Measurements from ENCODE around the gene CHN1.

CHN1 gene

DNA sequence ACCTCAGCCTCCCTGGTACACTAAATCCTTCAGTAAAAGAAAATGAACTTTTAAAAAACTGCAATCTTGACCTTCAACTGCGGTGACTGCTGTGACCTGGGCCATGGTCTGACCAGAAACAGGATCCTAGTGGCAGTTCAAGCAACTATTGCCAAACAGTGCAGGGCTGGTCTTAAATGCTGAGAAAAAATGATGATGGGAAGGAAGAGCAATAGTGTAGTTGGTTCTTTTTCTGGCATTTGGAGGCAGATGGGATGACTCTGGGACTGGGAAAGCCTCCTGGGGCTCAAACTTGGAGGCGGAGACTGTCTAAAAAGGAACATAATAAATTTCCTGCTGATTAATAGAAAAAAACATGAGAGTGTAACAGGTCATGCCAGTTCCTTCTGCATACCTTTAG, 45.4 kb downstream of the CHN1 start:
- H3K9ac ChIP-seq (ENCODE audit: low read length), result no peak overlapping the region
- no CpG with 5 or more reads among the region's 2 CpGs for WGBS (ENCODE audit: extremely low coverage, insufficient coverage, insufficient read length)
- H3K36me3 ChIP-seq (ENCODE audit: control insufficient read depth in 1 of 2, insufficient read depth in 2 of 2, low read length in 2 of 2), result no peaks in the 10 kb centered on the region
- no peak overlapping the region for H3K4me2 ChIP-seq (ENCODE audit: low read length)
- no peak overlapping the region for H3K14ac ChIP-seq (ENCODE audit: low read length)
- H4K91ac ChIP-seq (ENCODE audit: low read depth, low read length), result no peak overlapping the region
- no peak overlapping the region for H3K4me3 ChIP-seq (ENCODE audit: low read depth, low read length)
- no peak overlapping the region for H2BK12ac ChIP-seq (ENCODE audit: low read length)
- H4K8ac ChIP-seq (ENCODE audit: low read depth, low read length), result no peak overlapping the region
- H3K27me3 ChIP-seq (ENCODE audit: insufficient read depth, low read length), result no peaks in the 10 kb centered on the region
- DNase-seq, result no peak
- H3K4ac ChIP-seq (ENCODE audit: low read depth, low read length), result no peak overlapping the region
- H4K12ac ChIP-seq (ENCODE audit: low read depth, low read length), result no peak overlapping the region
- no peak overlapping the region for H2BK5ac ChIP-seq (ENCODE audit: low read depth, low read length, poor library complexity)
- peaks cover 2 to 4% of the 10 kb centered on the region in 2 experiments for H3K4me1 ChIP-seq (ENCODE audit: control insufficient read depth in 1 of 2, insufficient read depth in 2 of 2, low read length in 2 of 2)
- H2BK120ac ChIP-seq (ENCODE audit: insufficient read depth, low read length, poor library complexity), result no peak overlapping the region
- H3K18ac ChIP-seq (ENCODE audit: low read length), result no peak overlapping the region
- H3K79me2 ChIP-seq (ENCODE audit: control insufficient read depth, insufficient read depth, low read length, poor library complexity), result no peaks in the 10 kb centered on the region
- H2AK5ac ChIP-seq (ENCODE audit: low read length), result no peak overlapping the region
- H3K79me1 ChIP-seq (ENCODE audit: low read length), result no peaks in the 10 kb centered on the region
- no peak overlapping the region for H3K23ac ChIP-seq (ENCODE audit: low read length)
- no peaks in the 10 kb centered on the region for H3K9me3 ChIP-seq (ENCODE audit: insufficient read depth, low read depth, low read length)
- no peak overlapping the region for H3K27ac ChIP-seq (ENCODE audit: low read depth, low read length)
- H2AFZ ChIP-seq (ENCODE audit: insufficient read depth, low read length, poor library complexity), result no peak overlapping the region

DNA sequence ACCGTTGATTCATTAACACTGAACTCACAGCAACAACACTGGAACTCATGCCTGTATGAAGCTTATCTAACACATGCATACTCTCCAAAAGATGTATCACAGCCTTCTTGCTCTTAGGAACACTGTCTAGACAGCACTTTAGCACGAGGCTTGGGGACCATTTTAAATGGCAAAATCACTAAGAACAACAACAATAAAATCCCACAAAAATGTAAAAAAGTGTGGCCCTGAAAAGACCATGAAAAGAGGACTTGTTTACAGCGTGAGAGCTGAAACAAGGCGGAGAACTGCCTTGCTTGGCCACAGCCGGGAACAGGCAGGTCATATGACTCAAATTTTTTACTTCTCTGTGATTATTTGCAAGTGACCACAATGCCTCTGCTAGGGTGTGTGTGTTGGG, 48.1 kb downstream of the CHN1 start:
- Histone ChIP-seq H3K14ac (ENCODE audit: low read length) (no peak overlapping the region), H3K79me2 (ENCODE audit: control insufficient read depth, insufficient read depth, low read length, poor library complexity) (no peaks in the 10 kb centered on the region), H3K27me3 (ENCODE audit: insufficient read depth, low read length) (no peaks in the 10 kb centered on the region), H2AK5ac (ENCODE audit: low read length) (no peak overlapping the region), H3K27ac (ENCODE audit: low read depth, low read length) (no peak overlapping the region), H3K23ac (ENCODE audit: low read length) (no peak overlapping the region), H3K9me3 (ENCODE audit: insufficient read depth, low read depth, low read length) (no peaks in the 10 kb centered on the region), H2AFZ (ENCODE audit: insufficient read depth, low read length, poor library complexity) (no peak overlapping the region), H4K8ac (ENCODE audit: low read depth, low read length) (no peak overlapping the region), H3K18ac (ENCODE audit: low read length) (no peak overlapping the region), H2BK12ac (ENCODE audit: low read length) (no peak overlapping the region), H3K36me3 (ENCODE audit: control insufficient read depth in 1 of 2, insufficient read depth in 2 of 2, low read length in 2 of 2) (no peaks in the 10 kb centered on the region), H2BK5ac (ENCODE audit: low read depth, low read length, poor library complexity) (no peak overlapping the region), H2BK120ac (ENCODE audit: insufficient read depth, low read length, poor library complexity) (no peak overlapping the region), H3K9ac (ENCODE audit: low read length) (no peak overlapping the region), H3K4ac (ENCODE audit: low read depth, low read length) (no peak overlapping the region), H3K4me3 (ENCODE audit: low read depth, low read length) (no peak overlapping the region), H3K4me2 (ENCODE audit: low read length) (no peak overlapping the region), H3K4me1 (ENCODE audit: control insufficient read depth in 1 of 2, insufficient read depth in 2 of 2, low read length in 2 of 2) (no peaks in the 10 kb centered on the region), H4K12ac (ENCODE audit: low read depth, low read length) (no peak overlapping the region), H3K79me1 (ENCODE audit: low read length) (no peaks in the 10 kb centered on the region), H4K91ac (ENCODE audit: low read depth, low read length) (no peak overlapping the region)
- no peak for DNase-seq
- WGBS (ENCODE audit: extremely low coverage, insufficient coverage, insufficient read length), result no CpG with 5 or more reads among the region's 5 CpGs

DNA sequence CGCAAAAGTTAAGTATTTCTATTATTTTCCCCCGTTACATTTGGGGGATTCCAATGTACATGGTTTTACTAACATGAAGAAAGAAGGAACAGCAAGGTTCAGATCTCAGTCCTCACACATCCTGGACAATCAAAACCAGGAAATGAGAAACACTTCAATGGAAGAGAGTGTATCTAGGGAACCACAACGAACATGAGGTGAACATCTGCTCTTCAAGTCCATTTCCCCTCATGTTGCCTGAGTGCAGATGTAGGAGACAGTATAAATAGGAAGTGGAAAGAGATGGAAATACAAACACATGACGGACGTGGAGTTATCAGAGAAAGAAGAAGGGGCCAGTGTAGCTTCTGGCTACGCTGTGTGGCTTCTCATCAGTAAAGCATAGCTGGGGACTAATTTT, 52.6 kb downstream of the CHN1 start:
- Histone ChIP-seq H2AK5ac (ENCODE audit: low read length) (no peak overlapping the region), H3K27me3 (ENCODE audit: insufficient read depth, low read length) (no peaks in the 10 kb centered on the region), H2BK5ac (ENCODE audit: low read depth, low read length, poor library complexity) (no peak overlapping the region), H3K14ac (ENCODE audit: low read length) (no peak overlapping the region), H3K4me2 (ENCODE audit: low read length) (no peak overlapping the region), H3K27ac (ENCODE audit: low read depth, low read length) (no peak overlapping the region), H3K79me2 (ENCODE audit: control insufficient read depth, insufficient read depth, low read length, poor library complexity) (no peaks in the 10 kb centered on the region), H2BK120ac (ENCODE audit: insufficient read depth, low read length, poor library complexity) (no peak overlapping the region), H3K9ac (ENCODE audit: low read length) (no peak overlapping the region), H2AFZ (ENCODE audit: insufficient read depth, low read length, poor library complexity) (no peak overlapping the region), H3K4me1 (ENCODE audit: control insufficient read depth in 1 of 2, insufficient read depth in 2 of 2, low read length in 2 of 2) (no peaks in the 10 kb centered on the region), H3K4me3 (ENCODE audit: low read depth, low read length) (no peak overlapping the region), H4K8ac (ENCODE audit: low read depth, low read length) (no peak overlapping the region), H3K23ac (ENCODE audit: low read length) (no peak overlapping the region), H3K9me3 (ENCODE audit: insufficient read depth, low read depth, low read length) (no peaks in the 10 kb centered on the region), H3K4ac (ENCODE audit: low read depth, low read length) (peak overlapping the region; percentile 33), H2BK12ac (ENCODE audit: low read length) (no peak overlapping the region), H3K79me1 (ENCODE audit: low read length) (no peaks in the 10 kb centered on the region), H3K18ac (ENCODE audit: low read length) (no peak overlapping the region), H3K36me3 (ENCODE audit: control insufficient read depth in 1 of 2, insufficient read depth in 2 of 2, low read length in 2 of 2) (no peaks in the 10 kb centered on the region), H4K12ac (ENCODE audit: low read depth, low read length) (no peak overlapping the region), H4K91ac (ENCODE audit: low read depth, low read length) (no peak overlapping the region)
- no CpG with 5 or more reads among the region's 6 CpGs for WGBS (ENCODE audit: extremely low coverage, insufficient coverage, insufficient read length)
- no peak for DNase-seq

GRCh38 chr2:174951745-174952144, 53.4 kb downstream of the CHN1 start:
- H2BK120ac ChIP-seq (ENCODE audit: insufficient read depth, low read length, poor library complexity), result no peak overlapping the region
- H2AK5ac ChIP-seq (ENCODE audit: low read length), result no peak overlapping the region
- H2BK12ac ChIP-seq (ENCODE audit: low read length), result no peak overlapping the region
- H3K4me1 ChIP-seq (ENCODE audit: control insufficient read depth in 1 of 2, insufficient read depth in 2 of 2, low read length in 2 of 2), result no peaks in the 10 kb centered on the region
- H3K27me3 ChIP-seq (ENCODE audit: insufficient read depth, low read length), result no peaks in the 10 kb centered on the region
- no peak for DNase-seq
- no peak overlapping the region for H3K9ac ChIP-seq (ENCODE audit: low read length)
- H3K79me1 ChIP-seq (ENCODE audit: low read length), result no peaks in the 10 kb centered on the region
- no peak overlapping the region for H2BK5ac ChIP-seq (ENCODE audit: low read depth, low read length, poor library complexity)
- no peaks in the 10 kb centered on the region for H3K36me3 ChIP-seq (ENCODE audit: control insufficient read depth in 1 of 2, insufficient read depth in 2 of 2, low read length in 2 of 2)
- no peak overlapping the region for H3K4me2 ChIP-seq (ENCODE audit: low read length)
- H2AFZ ChIP-seq (ENCODE audit: insufficient read depth, low read length, poor library complexity), result no peak overlapping the region
- WGBS (ENCODE audit: extremely low coverage, insufficient coverage, insufficient read length), result no CpG with 5 or more reads among the region's 1 CpG
- no peak overlapping the region for H3K4ac ChIP-seq (ENCODE audit: low read depth, low read length)
- H3K18ac ChIP-seq (ENCODE audit: low read length), result no peak overlapping the region
- H4K8ac ChIP-seq (ENCODE audit: low read depth, low read length), result no peak overlapping the region
- no peaks in the 10 kb centered on the region for H3K79me2 ChIP-seq (ENCODE audit: control insufficient read depth, insufficient read depth, low read length, poor library complexity)
- no peak overlapping the region for H3K23ac ChIP-seq (ENCODE audit: low read length)
- no peak overlapping the region for H3K14ac ChIP-seq (ENCODE audit: low read length)
- no peak overlapping the region for H4K91ac ChIP-seq (ENCODE audit: low read depth, low read length)
- no peak overlapping the region for H3K27ac ChIP-seq (ENCODE audit: low read depth, low read length)
- no peak overlapping the region for H4K12ac ChIP-seq (ENCODE audit: low read depth, low read length)
- no peak overlapping the region for H3K4me3 ChIP-seq (ENCODE audit: low read depth, low read length)
- no peaks in the 10 kb centered on the region for H3K9me3 ChIP-seq (ENCODE audit: insufficient read depth, low read depth, low read length)
